Measurements from ENCODE around the gene MAST1. TPM values are rescaled to one million over a fixed set of nuclear protein-coding genes. Genes with fewer than 3 reads are reported as not detected.
"Not testable (repeated sequence)": the region's sequence is repeated elsewhere in the genome, so short reads cannot be mapped to it uniquely, and the experiment has no call there.

Gene MAST1
- total RNA-seq, 6 donors from 2014 or later: 0.17 to 0.89 (median 0.61) TPM; not detected in 3

- no peak for ATAC-seq (ENCODE audit: low FRiP score in 2 of 2)
- Histone ChIP-seq H3K27ac (no peak overlapping the region), H3K36me3 (no peaks in the 10 kb centered on the region), H3K27me3 (peaks cover 0 to 38% (median 18%) of the 10 kb centered on the region in 4 donors), H3K4me1 (peaks cover 12 to 22% (median 18%) of the 10 kb centered on the region in 4 donors), H3K4me3 (no peak overlapping the region), H3K9me3 (no peaks in the 10 kb centered on the region)
- 82 to 89% methylated on average over 3 of the region's 3 CpGs for WGBS, 2 donors
- TF ChIP-seq CTCF (IDR thresholded peaks at IDR 0.05): no peak
- DNase-seq: no peak
Observed at GRCh38 chr19:12843999-12844732, 5.9 kb downstream of the MAST1 start.

GRCh38 chr19:12846613-12847012 lies 8.3 kb downstream of the MAST1 start:
- ATAC-seq (ENCODE audit: low FRiP score in 2 of 2): not testable (repeated sequence)
- peaks cover 0 to 16% (median 3%) of the 10 kb centered on the region in 4 donors for H3K27me3 ChIP-seq
- WGBS, 2 donors: 75 to 83% methylated on average over 7 of the region's 7 CpGs

GRCh38 chr19:12847159-12848139 lies 9.1 kb downstream of the MAST1 start:
- peak; percentile 96 to 98 for ATAC-seq (ENCODE audit: low FRiP score in 2 of 2)
- Histone ChIP-seq H3K27me3 (peaks cover 0 to 13% (median 2%) of the 10 kb centered on the region in 4 donors), H3K4me1 (peaks cover 8 to 10% (median 9%) of the 10 kb centered on the region in 4 donors), H3K27ac (no peak overlapping the region), H3K36me3 (no peaks in the 10 kb centered on the region), H3K4me3 (peak overlapping the region in 2 of 4 donors; percentile 17 to 27), H3K9me3 (no peaks in the 10 kb centered on the region)
- peak; percentile 91 to 99 for DNase-seq
- TF ChIP-seq POLR2A (IDR thresholded peaks at IDR 0.05) (no peak), CTCF (IDR thresholded peaks at IDR 0.05) (peak; percentile 99 to 100 (median 100)), EP300 (IDR thresholded peaks at IDR 0.05) (peak in 1 of 4 donors; percentile 90), POLR2AphosphoS5 (IDR thresholded peaks at IDR 0.05) (peak in 1 of 2 donors; percentile 47)
- 12 to 16% methylated on average over 19 to 36 of the region's 69 CpGs for WGBS, 2 donors

More at GRCh38 chr19:12846613-12847012, 8.3 kb downstream of the MAST1 start:
- H3K4me3 ChIP-seq, H3K36me3 ChIP-seq, H3K9me3 ChIP-seq, H3K27ac ChIP-seq, DNase-seq, H3K4me1 ChIP-seq: not testable (repeated sequence)

GRCh38 chr19:12856653-12857052 lies 18.3 kb downstream of the MAST1 start:
- Histone ChIP-seq H3K9me3 (peaks cover 0 to 4% (median 0%) of the 10 kb centered on the region in 4 donors), H3K36me3 (no peaks in the 10 kb centered on the region), H3K4me3 (no peak overlapping the region), H3K27me3 (no peaks in the 10 kb centered on the region), H3K4me1 (no peaks in the 10 kb centered on the region), H3K27ac (no peak overlapping the region)
- ATAC-seq (ENCODE audit: low FRiP score in 2 of 2) (no peak), DNase-seq (no peak)
- TF ChIP-seq CTCF (IDR thresholded peaks at IDR 0.05): no peak
- TF ChIP-seq POLR2AphosphoS5 (IDR thresholded peaks at IDR 0.05): no peak
- no peak for TF ChIP-seq POLR2A (IDR thresholded peaks at IDR 0.05)
- WGBS, 2 donors: 76 to 81% methylated on average over 1 of the region's 1 CpG

All from upper lobe of left lung (tissue), 6 donors.